K562 (cell line): ENCODE data around the gene NEDD4. TPM values are rescaled to one million over a fixed set of nuclear protein-coding genes. Genes with fewer than 3 reads are reported as not detected.

Experiments
- BACH1 ChIP-seq: fragments of 200-800 bp; sonication (Bioruptor generic); IDR thresholded peaks from 2 replicates; pipeline ENCODE4 v1.6.1; 2016; ENCODE audit warnings: missing genetic modification characterization, missing compliant biosample characterization
- ELF4 ChIP-seq: fragments of 450-650 bp; formaldehyde crosslinking; IDR thresholded peaks from 2 replicates; pipeline ENCODE4 v1.4.0; 2022; ENCODE audit warnings: missing genetic modification characterization
- FOXK2 ChIP-seq, 2 experiments: fragments of 450-650 bp; IDR thresholded peaks in 1 of 2; conservative IDR thresholded peaks in 1 of 2; 2 replicates each; pipeline ENCODE4 v1.6.1; 2016; ENCODE audit warnings: low read depth in 2 of 2, mild to moderate bottlenecking in 1 of 2
- RBFOX2 ChIP-seq: fragments of 200-400 bp; formaldehyde crosslinking; IDR thresholded peaks from 2 replicates; pipeline ENCODE4 v1.6.1; 2017; ENCODE audit warnings: low read depth, mild to moderate bottlenecking, low read length, moderate library complexity
- SAFB ChIP-seq: fragments of 200-400 bp; formaldehyde crosslinking; IDR thresholded peaks from 2 replicates; pipeline ENCODE4 v1.6.1; 2017; ENCODE audit warnings: low read depth, low read length, borderline replicate concordance
- SFPQ ChIP-seq: fragments of 200-400 bp; formaldehyde crosslinking; IDR thresholded peaks from 2 replicates; pipeline ENCODE4 v1.6.1; 2017; ENCODE audit warnings: mild to moderate bottlenecking, low read depth, low read length, moderate library complexity
- WHSC1 ChIP-seq: IDR thresholded peaks from one replicate; pipeline ENCODE4 v1.6.1; 2012; ENCODE audit warnings: low read length, control low read depth, inconsistent platforms
- ZNF717 ChIP-seq: fragments of 250-450 bp; sonication (Bioruptor Pico); IDR thresholded peaks from 2 replicates; pipeline ENCODE4 v1.5.0; 2021
- polyA plus RNA-seq, 8 experiments: library from polyadenylated mRNA; depleted of rRNA in 4 of 8; stranded (reverse) in 5 of 8; unstranded in 3 of 8; fragments of >200 nt; fragmentation: Nextera tagmentation in 2 of 8; fragmentation: Illumina TruSeq in 1 of 8; extraction: Ambion mirVana in 2 of 8; extraction: Trizol in 1 of 8; gene quantifications; 2 replicates each; pipeline versions ENCODE4 v1.2.1 to v1.2.3, GENCODE V29; 2011 to 2014; ENCODE audit warnings: inconsistent platforms in 1 of 8, missing spikeins in 1 of 8
- total RNA-seq, 7 experiments: library from RNA; depleted of rRNA in 6 of 7; stranded (reverse); fragments of >200 nt in 6 of 7; fragmentation: Illumina TruSeq in 2 of 7; extraction: Trizol in 2 of 7; gene quantifications; 2 replicates each; pipeline versions ENCODE4 v1.2.1 to v1.2.3, GENCODE V29; 2011 to 2021; ENCODE audit warnings: low replicate concordance in 1 of 7

Gene NEDD4
- total and polyA plus RNA-seq, 9 of the 15 experiments (the other 6 are each of a cell fraction or from before 2014, with no cell fraction given), result 7.2 to 23.7 (median 17.3) TPM

GRCh38 chr15:55799291-55800212 is 193.9 kb downstream of the NEDD4 start (continued):
- TF ChIP-seq SFPQ, result no peak
- no peak for TF ChIP-seq WHSC1
- no peak for TF ChIP-seq SAFB
- no peak for TF ChIP-seq ZNF717
- TF ChIP-seq FOXK2 (conservative IDR thresholded peaks at IDR 0.05 in 1 of 2, IDR thresholded peaks at IDR 0.05 in 1 of 2; ENCODE audit: low read depth in 2 of 2), result no peak
- no peak for TF ChIP-seq BACH1
- TF ChIP-seq RBFOX2, result no peak
- TF ChIP-seq ELF4 (CRISPR knock-in tag), result no peak
